NCI-H526 (cell line): Measurements from ENCODE around the gene FXYD1.
"Not testable (repeated sequence)": the region's sequence is repeated elsewhere in the genome, so short reads cannot be mapped to it uniquely, and the experiment has no call there.

Experiments used
- DNase-seq, 2 experiments: peaks; one replicate each; lab custom pipeline; 2025; lab: John Stamatoyannopoulos, UW

Gene FXYD1

DNA sequence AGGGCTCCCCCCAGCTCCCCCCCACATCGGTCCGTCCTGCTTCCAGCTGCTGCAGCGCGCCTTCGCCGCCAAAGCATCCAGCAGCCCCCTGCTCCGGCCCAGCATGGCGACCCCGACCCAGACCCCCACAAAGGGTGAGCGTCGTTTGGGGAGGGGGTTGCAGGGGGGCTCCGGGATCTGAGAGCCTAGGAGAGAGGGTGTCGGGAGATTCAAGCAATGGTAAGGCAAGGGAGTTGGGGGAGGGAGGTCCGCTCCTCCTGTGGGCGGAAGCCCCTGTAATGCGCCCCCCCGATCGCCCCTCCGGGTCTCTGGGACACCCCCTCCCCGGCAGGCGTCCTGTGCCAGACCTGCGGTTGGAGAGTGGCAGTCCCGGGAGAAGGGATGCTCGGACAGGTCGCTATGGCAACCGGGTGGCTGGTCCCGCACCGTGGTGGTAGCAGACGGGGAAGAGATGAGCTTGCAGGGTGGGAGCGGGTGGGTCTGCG lies 4.6 kb downstream of the FXYD1 start, which contains the start of gene FXYD7:
Gene FXYD7 (plus strand): TSS at position 25 of the 485 bp plus-strand sequence. CDS start 79 bp downstream, at position 104.
- peak in 1 of 2 experiments; percentile 38 for DNase-seq

DNA sequence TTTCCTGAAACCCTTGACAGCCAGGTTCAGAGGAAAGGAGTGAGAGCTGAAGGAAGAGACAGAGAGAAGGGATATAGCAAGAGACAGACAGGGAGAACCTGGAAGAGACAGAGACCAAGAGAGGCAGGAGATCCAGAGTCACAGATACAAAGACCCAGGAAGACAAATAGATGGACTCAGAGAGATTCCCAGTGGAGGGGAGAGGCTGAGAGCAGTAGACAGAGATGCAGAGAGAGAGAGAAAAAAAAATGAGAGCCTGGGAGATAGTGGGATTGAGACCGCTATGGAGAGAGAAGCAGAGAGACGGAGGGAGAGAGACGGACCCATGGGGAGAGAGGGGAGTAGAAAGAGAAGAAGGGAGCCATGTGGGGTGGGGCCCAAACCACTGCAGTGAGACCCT lies 5.2 kb downstream of the FXYD1 start:
- DNase-seq, result no peak

DNA sequence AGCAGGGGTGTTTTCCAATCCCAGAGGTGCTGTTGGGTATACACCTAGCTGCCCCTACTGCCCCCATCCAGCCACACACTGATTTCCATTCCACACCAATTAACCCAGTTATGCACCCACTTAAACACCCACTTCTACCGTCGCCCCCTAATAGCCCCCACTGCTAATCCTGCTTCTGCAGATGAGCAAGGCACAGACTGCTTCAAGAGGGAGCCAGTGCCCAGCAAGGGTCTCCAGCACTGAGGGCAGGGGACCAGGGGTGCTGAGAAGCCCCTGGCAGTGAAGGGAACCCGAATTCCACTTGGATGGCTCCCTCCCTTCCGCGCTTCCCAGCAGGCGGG lies 5.6 kb downstream of the FXYD1 start:
- DNase-seq, result no peak

DNA sequence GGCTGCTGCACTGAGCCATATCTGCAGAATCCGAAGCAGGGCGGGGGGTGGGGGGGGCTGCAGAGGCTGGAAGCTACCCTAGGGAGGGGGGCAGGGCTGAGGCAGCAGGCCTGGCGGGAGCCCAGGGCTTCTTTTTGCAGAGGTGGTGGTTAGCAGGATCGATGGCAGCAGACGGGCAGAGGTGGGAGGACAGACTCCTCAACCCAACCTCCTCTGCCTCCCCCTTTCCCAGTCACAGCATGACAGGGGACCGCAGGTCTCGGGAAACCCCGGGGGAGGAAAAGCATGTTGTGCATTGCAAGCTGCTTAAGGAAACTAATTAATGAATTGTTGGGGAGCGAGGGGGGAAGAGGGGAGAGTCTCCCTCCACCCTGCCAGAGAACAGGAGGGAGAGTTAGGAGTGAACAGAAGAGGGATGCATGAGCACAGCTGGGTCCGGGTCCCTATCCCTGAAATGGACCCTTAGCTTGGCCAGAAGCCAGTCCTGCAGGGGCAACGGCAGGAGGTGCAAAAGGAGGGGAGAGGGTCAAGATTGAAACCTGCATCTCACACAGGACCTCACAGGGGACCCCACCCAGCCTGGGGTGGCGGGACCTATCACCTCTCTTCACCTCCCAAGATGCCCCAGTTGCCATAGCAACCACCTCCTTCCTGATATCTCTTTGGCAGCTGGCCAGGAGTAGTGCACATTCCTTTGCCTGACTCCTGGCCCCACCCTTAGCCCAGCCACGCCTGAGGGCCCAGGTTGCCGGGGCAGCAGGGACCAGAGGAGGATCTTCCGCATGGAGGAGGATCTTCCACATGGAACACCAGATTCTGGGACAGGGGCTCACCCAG lies 6.2 kb downstream of the FXYD1 start:
- DNase-seq, result peak; percentile 38 to 64

DNA sequence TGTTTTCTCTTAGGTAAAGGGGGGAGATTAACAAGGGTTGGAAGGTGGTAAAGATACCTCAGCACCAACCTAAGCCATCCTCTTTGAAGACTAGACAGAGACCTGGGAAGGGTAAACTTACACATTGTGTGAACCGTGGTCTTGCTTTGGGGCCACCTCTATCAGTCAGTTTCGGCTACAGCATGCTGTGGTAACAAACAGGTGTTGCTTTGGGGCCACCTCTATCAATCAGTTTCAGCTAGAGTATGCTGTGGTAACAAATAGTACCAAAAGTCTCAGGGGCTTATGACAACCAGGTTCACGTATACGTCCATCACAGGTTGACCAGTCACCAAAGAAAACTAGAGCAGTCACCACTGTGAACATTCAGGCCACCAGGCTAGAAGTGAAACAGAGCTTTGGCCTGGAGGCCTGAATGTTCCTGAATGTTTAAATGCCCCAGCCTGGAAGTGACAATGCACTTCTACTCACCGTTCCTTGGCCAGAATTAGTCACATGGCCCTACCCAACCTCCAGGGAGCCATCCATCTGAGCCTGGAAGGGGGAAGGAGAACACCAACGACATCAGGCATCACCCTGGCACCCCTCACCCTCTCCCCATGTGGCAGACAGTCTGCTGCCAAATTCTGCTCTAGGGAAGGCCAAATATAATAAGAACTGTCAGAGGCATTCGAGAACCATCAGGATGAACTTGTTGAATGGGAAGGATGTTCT lies 8.3 kb downstream of the FXYD1 start:
- DNase-seq, result no peak

DNA sequence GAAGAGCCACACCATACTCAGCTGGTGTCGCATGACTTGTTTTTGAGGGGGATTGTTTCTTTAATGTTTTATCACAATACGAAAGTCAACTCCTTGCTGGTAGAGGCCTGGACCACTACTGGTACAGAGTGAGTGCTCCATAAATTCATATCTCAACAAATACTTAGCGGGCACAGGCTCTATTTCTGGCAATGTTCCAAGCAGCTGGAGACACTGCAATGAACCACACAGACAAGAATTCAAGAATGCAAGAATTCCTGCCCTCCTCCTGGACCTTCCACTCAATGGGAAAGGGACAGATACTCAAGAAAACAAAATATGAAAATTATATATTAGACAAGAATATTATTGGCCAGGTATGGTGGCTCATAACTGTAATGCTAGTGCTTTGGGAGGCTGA lies 10.8 kb downstream of the FXYD1 start:
- no peak for DNase-seq

DNA sequence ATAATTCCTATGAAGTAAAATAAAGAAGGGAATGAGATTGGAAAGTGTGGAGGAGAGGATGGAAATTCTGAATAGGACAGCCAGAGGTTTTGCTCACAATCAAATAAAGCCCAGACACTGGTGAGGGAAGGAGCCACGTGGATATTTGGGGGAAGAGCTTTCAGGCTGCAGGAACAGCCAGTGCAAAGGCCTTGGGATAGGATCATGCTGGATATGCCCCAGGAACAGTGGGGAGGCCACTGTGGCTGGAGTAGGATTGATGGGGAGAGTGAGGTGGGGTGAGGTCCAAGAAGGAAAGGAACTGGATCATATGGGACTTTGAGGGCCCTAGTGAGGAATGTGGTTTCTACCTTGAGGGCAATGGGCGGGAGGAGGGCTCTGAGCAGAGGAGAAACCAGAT lies 11.8 kb downstream of the FXYD1 start:
- DNase-seq, result no peak

DNA sequence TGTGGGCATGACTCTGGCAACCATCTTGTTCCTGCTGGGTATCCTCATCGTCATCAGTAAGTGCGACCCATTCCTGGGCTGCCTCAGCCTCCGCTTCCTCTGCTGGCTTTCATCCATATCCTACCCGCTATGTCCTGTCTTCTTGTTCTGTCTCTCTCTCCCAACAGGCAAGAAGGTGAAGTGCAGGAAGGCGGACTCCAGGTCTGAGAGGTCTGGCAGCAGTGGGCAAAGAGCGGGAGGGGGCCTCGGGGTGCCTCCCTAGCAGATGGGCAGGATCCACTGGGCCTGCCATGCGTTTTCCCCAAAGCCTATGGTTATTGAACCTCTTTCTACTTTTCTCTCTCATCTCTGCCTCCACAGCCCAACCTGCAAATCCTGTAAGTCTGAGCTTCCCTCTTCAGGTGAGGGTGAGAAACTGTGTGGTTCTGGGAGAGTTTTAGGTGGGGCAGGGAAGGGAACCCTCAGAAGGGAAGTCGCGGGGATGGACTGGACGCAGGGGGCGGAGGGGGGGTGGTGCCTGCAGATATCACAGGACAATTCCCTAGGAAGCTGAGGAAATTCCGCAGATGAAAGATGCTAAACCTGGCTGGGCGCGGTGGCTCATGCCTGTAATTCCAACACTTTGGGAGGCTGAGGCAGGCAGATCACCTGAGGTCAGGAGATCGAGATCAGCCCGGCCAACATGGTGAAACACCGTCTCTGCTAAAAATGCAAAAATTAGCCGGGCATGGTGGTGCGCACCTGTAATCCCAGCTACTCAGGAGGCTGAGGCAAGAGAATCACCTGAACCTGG lies 12.8 kb downstream of the FXYD1 start:
- no peak for DNase-seq

DNA sequence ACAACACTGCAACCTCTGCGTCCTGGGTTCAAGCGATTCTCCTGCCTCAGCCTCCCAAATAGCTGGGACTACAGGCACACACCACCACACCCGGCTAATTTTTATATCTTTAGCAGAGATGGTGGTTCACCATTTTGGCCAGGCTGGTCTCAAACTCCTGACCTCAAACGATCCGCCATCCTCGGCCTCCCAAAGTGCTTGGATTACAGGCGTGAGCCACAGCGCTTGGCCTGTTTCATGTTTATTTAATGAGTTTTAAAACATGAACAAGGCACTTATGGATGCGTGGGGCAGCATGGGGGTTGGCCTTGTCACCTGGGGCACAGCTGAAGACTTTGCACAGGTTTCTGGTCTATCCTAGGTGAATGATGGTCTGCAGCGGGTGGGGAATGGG lies 14.5 kb downstream of the FXYD1 start:
- DNase-seq, result not testable (repeated sequence)

DNA sequence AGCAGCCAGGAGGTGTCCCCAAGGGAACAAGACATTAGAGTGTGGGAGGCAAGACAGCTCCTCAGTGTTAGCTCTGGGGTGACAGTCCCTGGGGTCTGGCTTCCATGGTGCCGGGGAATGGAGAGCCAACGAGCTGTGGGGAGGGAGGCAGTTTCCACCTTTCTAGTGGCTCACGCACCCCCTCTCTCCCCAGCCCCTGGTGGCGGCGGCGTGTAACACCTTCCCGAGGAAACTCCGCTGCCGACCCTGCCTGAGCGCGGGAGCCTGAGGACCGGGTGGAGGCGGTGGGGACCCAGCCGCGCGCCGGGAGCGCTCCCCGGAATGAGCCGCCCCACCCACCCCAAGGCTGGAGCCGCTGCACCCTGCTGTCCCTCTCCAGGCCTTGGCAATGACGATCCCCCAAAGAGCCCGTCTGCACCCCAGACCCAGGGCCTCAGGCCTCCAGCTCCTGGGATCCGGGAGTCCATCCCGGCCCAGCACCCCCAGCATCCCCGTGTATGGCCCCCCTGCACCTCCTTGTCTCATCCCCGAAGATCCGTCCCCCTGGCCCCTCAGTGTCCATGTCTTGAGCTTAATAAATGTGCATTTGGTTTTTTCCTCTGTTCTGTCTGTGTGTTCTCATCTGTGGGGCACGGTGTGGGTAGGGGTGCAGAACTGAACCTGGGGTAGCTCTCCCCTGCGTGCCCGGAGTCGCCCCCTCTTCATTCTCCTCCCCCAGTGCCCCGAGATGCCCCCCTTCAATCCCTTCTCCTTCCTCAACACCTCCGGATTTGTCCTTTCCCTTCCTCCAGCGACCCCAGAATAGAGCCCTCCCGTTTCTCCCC lies 15.3 kb downstream of the FXYD1 start:
- peak; percentile 45 to 82 for DNase-seq

DNA sequence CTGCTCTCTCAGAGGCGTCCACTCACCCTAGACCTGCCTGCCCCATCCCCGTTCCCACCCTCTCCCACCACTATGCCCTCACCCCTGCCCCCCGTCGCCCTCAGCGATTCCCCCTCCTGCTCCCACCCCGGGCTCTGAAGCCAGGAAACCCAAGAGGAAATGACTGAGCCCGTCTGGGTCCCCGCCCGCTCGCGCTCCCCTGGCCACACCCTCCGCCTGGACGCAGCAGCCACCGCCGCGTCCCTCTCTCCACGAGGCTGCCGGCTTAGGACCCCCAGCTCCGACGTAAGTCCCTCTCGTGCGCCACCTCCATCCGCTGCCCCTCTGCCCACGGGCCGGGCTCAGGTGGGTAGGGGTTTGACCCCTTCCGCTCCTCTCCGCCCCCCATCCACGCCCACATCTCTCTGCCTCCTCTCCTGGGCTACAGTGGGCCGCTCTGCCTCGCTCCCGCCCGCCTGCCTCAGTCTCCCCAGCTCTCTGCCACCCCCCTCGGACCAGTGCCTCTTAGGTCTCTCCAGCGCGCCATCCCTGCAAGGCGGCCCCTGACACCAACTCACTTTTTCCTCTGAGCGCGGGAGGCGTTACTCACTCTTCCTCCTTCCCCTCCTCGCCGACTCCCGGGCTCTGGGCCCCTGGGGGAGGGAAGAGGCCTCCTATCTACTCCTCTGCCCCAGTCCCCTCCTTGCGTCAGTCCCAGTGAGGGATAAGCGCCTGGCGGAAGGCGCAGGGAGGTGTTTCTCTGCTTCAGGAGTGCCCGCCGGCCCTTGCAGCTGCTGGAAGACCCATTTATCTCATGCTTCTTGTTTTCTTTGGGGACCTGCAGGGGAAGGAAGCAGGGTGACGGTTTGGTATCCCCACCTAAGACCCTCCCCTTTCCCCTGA lies 16.1 kb downstream of the FXYD1 start, which contains the start of gene FXYD5:
Gene FXYD5 (plus strand): TSS at position 211 of the 882 bp plus-strand sequence. CDS start 816 bp downstream, outside the sequence.
- DNase-seq, result peak; percentile 30 to 63

DNA sequence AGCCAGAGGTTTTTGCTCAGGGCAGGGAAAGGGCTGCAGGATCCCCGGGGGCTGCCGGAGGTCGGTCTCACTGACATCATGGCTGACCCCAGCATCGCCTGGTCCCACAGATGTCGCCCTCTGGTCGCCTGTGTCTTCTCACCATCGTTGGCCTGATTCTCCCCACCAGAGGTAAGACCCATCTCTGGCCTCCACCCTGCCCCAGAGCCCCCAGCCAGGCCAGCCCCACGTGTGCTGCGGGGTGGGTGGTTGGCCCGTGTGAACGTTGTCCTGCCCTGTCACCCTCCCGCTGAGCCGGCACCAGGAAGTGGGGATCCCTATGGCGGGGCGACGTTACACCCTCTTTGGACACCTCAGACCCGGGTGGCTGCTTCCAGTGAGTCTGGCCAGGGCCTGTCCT lies 16.8 kb downstream of the FXYD1 start:
- no peak for DNase-seq

DNA sequence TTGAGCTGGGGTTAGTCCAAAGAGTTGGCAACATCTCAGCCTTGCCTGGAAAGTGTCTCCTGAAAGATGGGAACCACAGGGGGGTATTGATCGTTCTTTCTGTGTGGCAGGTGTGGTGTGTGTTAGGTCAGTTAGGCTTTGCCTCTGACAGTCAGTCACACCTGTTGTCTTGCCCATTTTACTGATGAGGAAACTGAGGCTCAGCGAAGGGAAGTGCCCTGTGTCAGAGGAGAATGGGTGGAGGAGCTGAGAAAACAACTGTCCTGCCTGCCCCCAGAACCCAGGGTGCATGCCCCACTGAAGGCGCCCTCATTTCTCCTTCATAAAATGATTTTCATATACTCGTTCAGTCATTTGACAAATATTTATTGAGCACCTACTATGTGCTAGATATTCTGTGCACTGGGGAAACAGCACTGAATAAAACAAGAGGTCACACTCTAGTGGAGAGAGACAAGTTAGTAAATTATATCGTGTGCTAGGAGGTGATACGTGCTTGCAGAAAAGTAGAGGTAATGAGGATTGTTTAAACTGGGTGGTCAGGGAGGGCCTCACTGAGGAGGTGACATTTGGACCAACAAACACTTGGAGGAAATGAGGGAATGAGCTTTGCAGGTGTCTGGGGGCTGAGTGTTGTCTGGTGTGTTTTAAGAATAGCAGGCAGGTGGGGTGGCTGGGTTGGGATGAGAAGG lies 17.5 kb downstream of the FXYD1 start:
- DNase-seq, result no peak

DNA sequence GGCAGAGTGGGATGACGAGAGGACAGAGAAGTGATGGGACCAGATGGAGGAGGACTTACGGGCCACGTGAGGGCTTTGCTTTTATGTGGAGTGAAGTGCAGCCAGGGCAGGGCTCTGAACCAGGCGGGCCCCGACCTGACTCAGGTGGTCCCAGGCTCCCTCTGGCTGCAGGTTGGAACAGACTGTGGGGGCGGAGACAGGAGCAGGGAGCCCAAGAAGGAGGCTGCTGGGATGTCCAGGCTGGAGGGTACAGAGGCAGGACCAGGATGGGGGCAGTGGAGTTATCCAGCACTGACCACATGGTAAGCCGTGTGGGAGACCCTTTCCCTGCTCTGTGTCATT lies 18.0 kb downstream of the FXYD1 start:
- no peak for DNase-seq

DNA sequence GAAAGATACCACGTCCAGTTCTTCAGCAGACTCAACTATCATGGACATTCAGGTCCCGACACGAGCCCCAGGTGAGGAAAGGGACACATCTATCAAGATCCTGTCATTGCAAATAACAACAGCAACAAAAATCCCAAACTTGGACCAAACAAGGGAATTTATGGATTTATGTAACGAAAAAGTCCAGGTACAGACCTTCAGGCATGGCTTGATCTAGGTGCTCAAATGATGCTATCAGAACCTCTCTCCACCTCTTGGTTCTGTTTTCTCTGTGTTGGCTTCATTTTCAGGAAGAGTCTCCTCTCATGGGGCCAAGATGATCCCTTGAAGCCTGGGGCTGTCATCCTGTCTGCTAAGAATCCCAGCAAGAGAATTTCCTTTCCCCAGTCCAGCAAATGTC lies 18.8 kb downstream of the FXYD1 start:
- no peak for DNase-seq

DNA sequence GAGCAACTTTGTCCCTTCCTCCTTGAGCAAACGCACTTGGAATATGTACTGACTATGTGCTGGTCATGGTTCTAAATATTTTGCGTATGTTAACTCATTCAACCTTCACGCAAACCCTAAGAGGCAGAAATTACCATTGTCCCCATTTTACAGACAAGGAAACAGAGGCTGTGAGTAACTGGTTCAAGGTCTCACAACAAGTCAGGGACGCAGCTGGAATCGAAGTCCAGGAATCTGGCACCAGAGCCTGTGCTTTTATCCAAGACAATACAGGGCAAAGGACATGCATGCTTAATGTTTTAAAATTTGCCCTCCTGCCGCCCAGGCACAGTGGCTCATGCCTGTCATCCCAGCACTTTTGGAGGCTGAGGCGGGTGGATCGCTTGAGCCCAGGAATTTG lies 21.0 kb downstream of the FXYD1 start:
- DNase-seq, result no peak

DNA sequence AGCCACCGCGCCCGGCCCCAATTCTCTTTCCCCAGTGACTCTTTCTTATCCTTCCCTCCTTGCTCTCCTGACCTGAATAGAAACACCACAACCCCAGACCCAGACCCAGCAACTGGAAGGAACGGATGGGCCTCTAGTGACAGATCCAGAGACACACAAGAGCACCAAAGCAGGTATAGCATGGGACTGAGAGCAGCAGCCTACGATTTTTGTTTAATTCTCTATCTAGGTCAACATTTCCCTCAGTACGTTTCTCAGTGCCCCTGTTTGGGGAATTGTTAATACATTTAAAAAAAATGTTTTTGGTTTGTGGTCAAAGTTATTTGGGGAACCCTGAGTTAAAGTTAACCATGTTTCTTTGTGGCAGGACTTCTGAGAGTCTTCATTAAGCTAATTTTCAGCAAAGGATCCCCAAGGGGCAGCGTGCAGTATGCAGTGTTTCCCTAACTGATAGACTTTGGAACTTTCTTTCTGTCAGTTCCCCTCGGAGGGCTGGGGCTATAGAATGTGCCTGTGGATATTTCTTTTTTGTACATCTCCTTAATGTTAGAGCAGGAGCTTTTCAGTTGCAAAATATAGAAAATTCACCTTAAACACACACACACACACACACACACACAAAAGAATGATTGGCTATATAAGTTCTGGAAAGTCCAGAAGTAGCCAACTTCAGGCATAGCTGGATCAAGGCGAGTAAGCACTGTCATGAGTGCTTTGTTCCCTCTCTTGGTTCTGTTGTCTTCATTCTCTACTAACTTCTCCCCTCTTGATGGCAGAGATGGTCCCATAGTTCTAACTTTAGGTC lies 22.2 kb downstream of the FXYD1 start:
- DNase-seq, result no peak

DNA sequence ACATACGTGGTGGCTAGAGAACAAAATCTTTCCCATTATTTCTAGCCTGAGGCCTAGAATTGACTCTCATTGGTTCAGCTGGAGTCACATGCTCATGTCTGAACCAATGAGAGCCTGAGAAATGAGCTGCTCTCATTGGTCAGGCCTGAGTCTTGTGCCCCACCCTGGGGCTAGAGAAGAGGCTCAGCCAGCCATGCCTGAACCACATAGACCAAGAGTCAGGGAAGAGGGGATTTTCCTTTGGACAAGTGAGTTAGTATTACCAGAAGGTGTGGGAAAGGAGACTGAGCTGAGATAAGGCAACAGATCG lies 22.8 kb downstream of the FXYD1 start:
- no peak for DNase-seq
